GM23338 (cell line): Measurements from ENCODE around the gene SLC27A4.

Experiments used
- CREB1 ChIP-seq: fragments of 250-450 bp; sonication (Bioruptor Pico); IDR thresholded peaks from 2 replicates; pipeline ENCODE4 v1.5.0; 2020; ENCODE audit warnings: low read depth, mild to moderate bottlenecking, moderate library complexity
- CTCF ChIP-seq, 2 experiments: fragments of 200-600 bp in 1 of 2; sonication (generic) in 1 of 2; conservative IDR thresholded peaks; 2 replicates each; pipeline versions ENCODE4 v1.5.1 to v1.6.1; 2016 to 2017; ENCODE audit warnings: antibody characterized with exemption in 2 of 2, low read depth in 2 of 2, mild to moderate bottlenecking in 2 of 2, moderate library complexity in 1 of 2
- ETS1 ChIP-seq: IDR thresholded peaks from 2 replicates; pipeline ENCODE4 v1.6.1; 2016; ENCODE audit warnings: antibody characterized with exemption
- EZH2 ChIP-seq: fragments of 200-600 bp; sonication (generic); IDR thresholded peaks from one replicate; pipeline ENCODE4 v1.8.0; 2017; ENCODE audit warnings: antibody characterized with exemption, mild to moderate bottlenecking, low read depth; ENCODE audit not compliant: unreplicated experiment
- POLR2AphosphoS5 ChIP-seq: IDR thresholded peaks from 2 replicates; pipeline ENCODE4 v1.6.1; 2016; ENCODE audit warnings: antibody characterized with exemption, low read depth
- STAT1 ChIP-seq: IDR thresholded peaks from one replicate; pipeline ENCODE4 v1.6.1; 2016; ENCODE audit warnings: antibody characterized with exemption; ENCODE audit not compliant: unreplicated experiment
- TF ChIP-seq, protein P1 (sequence below): IDR thresholded peaks from one replicate; pipeline ENCODE4 v1.6.1; 2018; ENCODE audit warnings: antibody characterized with exemption; ENCODE audit not compliant: unreplicated experiment

GRCh38 chr9:128343855-128344254, 3.5 kb downstream of the SLC27A4 start:
- no peak for TF ChIP-seq EZH2
- no peak for TF ChIP-seq CTCF (conservative IDR thresholded peaks at IDR 0.05; ENCODE audit: low read depth in 2 of 2)
- no peak for TF ChIP-seq CREB1 (CRISPR knock-in tag)
- no peak for TF ChIP-seq POLR2AphosphoS5
- TF ChIP-seq, protein P1, sequence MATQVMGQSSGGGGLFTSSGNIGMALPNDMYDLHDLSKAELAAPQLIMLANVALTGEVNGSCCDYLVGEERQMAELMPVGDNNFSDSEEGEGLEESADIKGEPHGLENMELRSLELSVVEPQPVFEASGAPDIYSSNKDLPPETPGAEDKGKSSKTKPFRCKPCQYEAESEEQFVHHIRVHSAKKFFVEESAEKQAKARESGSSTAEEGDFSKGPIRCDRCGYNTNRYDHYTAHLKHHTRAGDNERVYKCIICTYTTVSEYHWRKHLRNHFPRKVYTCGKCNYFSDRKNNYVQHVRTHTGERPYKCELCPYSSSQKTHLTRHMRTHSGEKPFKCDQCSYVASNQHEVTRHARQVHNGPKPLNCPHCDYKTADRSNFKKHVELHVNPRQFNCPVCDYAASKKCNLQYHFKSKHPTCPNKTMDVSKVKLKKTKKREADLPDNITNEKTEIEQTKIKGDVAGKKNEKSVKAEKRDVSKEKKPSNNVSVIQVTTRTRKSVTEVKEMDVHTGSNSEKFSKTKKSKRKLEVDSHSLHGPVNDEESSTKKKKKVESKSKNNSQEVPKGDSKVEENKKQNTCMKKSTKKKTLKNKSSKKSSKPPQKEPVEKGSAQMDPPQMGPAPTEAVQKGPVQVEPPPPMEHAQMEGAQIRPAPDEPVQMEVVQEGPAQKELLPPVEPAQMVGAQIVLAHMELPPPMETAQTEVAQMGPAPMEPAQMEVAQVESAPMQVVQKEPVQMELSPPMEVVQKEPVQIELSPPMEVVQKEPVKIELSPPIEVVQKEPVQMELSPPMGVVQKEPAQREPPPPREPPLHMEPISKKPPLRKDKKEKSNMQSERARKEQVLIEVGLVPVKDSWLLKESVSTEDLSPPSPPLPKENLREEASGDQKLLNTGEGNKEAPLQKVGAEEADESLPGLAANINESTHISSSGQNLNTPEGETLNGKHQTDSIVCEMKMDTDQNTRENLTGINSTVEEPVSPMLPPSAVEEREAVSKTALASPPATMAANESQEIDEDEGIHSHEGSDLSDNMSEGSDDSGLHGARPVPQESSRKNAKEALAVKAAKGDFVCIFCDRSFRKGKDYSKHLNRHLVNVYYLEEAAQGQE, result no peak
- TF ChIP-seq ETS1, result no peak
- TF ChIP-seq STAT1, result no peak
